Mesodermal cell (in vitro differentiated cells): ENCODE measurements around the gene C10orf90.

ENCODE experiments used
- H3K27ac ChIP-seq: 2 replicates; pipeline ENCODE4 v1.7.0; 2013; ENCODE audit warnings: mild to moderate bottlenecking, low read depth, low read length, moderate library complexity; ENCODE audit not compliant: severe bottlenecking
- H3K36me3 ChIP-seq: 2 replicates; pipeline ENCODE4 v1.7.1; 2013; ENCODE audit warnings: mild to moderate bottlenecking, low read length, moderate library complexity; ENCODE audit not compliant: control insufficient read depth, insufficient read depth
- H3K4me1 ChIP-seq: one replicate; pipeline ENCODE4 v1.7.1; 2013; ENCODE audit warnings: mild to moderate bottlenecking, low read length; ENCODE audit not compliant: insufficient read depth, control insufficient read depth, poor library complexity, severe bottlenecking
- H3K4me3 ChIP-seq: 2 replicates; pipeline ENCODE4 v1.7.0; 2013; ENCODE audit warnings: low read length, control low read depth, mild to moderate bottlenecking; ENCODE audit not compliant: insufficient read depth, poor library complexity, severe bottlenecking; ENCODE audit errors: extremely low read depth
- H3K9me3 ChIP-seq: 2 replicates; pipeline ENCODE4 v1.7.1; 2013; ENCODE audit warnings: mild to moderate bottlenecking, low read length, moderate library complexity; ENCODE audit not compliant: control insufficient read depth
- WGBS, 2 experiments: methylation state at CpG; one replicate each; pipeline ENCODE4 v1.1.5; 2013; ENCODE audit warnings: missing lambda C conversion rate in 2 of 2; ENCODE audit not compliant: insufficient coverage in 2 of 2; 5-methylcytosine and 5-hydroxymethylcytosine counted together

C10orf90 gene

DNA sequence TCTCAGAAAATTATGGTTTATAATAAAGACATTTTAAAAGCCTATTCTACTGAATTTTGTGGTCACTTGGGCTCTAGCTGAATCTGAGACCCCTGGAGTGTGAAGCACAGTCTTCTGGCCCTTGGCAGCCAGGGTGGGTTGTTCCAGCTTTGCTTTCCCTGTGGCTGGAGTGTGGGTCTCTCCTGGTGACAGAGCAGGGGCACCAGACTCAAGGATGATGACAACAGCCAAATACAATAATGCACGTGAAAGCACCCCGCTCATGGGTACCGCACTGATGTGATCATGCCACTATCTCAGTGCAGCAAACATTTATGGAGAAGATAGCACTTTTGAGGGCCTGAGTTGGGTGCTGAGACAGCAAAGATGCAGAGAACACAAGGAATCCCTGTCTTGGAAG, 147.4 kb downstream of the C10orf90 start:
- Histone ChIP-seq H3K4me1 (no peaks in the 10 kb centered on the region), H3K27ac (no peak overlapping the region), H3K36me3 (no peaks in the 10 kb centered on the region), H3K4me3 (no peak overlapping the region), H3K9me3 (no peaks in the 10 kb centered on the region)
- whole genome bisulfite sequencing, 2 experiments: 50 to 67% methylated on average over 2 to 3 of the region's 3 CpGs

DNA sequence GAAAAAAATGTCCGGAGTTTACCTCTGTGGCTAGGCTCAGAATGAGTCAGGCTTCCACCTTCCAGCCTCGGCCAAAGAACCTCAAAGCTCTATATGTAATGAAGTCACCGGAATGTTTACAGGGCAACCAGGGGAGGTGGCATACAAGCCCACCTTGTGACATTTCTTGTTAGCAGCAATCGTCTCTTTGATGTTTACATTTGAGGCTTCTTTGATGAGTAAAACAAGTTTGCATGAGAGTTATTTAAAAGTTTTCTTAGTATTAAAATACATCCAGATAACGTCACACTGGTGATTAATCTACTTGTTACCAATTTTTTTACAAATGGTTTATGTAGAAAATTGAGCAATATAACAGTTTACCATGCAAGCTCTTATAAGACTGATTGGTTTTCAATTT, 149.1 kb downstream of the C10orf90 start:
- H3K9me3 ChIP-seq: no peaks in the 10 kb centered on the region
- no peak overlapping the region for H3K27ac ChIP-seq
- no peaks in the 10 kb centered on the region for H3K36me3 ChIP-seq
- H3K4me1 ChIP-seq: no peaks in the 10 kb centered on the region
- no peak overlapping the region for H3K4me3 ChIP-seq
- 86 to 90% methylated on average over 1 to 3 of the region's 5 CpGs for WGBS, 2 experiments

GRCh38 chr10:126520751-126521317, 149.7 kb downstream of the C10orf90 start:
- Histone ChIP-seq H3K9me3 (no peaks in the 10 kb centered on the region), H3K27ac (no peak overlapping the region), H3K36me3 (no peaks in the 10 kb centered on the region), H3K4me1 (no peaks in the 10 kb centered on the region), H3K4me3 (no peak overlapping the region)
- WGBS, 2 experiments: 97 to 100% methylated on average over 3 to 6 of the region's 7 CpGs

- Histone ChIP-seq H3K27ac (no peak overlapping the region), H3K4me1 (no peaks in the 10 kb centered on the region), H3K36me3 (no peaks in the 10 kb centered on the region), H3K9me3 (no peaks in the 10 kb centered on the region), H3K4me3 (no peak overlapping the region)
- 83 to 91% methylated on average over 7 of the region's 7 CpGs for WGBS, 2 experiments
Measured at GRCh38 chr10:126519992-126520391, 150.5 kb downstream of the C10orf90 start.

GRCh38 chr10:126519185-126519584, 151.3 kb downstream of the C10orf90 start:
- no peak overlapping the region for H3K27ac ChIP-seq
- H3K9me3 ChIP-seq: no peaks in the 10 kb centered on the region
- H3K4me3 ChIP-seq: no peak overlapping the region
- 80% methylated on average over 1 of the region's 2 CpGs; no CpG with 5 or more reads in 1 of the 2 experiments for WGBS, 2 experiments
- H3K36me3 ChIP-seq: no peaks in the 10 kb centered on the region
- no peaks in the 10 kb centered on the region for H3K4me1 ChIP-seq

DNA sequence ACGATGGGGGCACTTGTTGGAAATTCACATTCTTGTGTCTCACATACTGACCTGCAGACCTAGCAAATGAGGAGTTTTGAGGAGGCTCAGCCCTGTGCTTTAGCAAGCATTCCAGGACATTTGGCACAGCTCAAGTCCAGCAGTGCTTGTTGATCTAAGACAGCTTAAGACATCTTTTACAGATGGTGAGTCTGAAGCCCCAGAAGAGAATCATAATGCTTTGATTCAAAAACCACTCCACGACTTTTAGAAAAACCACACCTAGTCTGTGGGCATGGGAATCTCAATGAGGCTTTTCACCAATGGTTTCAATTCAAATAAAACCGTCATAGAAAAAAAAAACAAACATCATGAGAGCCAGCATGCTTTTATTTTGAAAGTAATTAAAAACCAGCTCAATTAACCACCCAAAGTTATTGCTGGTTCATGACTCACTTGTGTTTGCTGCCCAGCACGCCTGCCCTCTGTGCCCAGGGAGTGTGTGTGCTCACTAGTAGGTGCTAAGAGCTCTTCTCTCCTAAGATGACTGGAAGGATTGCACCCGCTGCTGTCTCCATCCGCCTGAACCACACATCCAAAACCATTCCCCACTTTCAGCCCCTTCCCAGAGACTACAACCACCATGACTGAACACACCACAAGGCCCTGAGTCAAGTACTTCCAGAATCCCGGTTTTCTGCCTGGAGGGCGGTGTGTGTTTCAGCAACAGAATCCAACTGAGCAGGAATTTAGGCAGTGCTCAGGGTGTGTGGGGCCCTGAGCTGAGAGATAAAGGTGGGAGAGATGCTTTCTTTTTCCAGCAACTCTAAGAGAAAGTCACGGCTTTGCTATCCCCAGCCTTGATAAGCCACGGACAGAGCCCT, 152.0 kb downstream of the C10orf90 start:
- Histone ChIP-seq H3K4me1 (no peaks in the 10 kb centered on the region), H3K4me3 (no peak overlapping the region), H3K27ac (no peak overlapping the region), H3K36me3 (no peaks in the 10 kb centered on the region), H3K9me3 (no peaks in the 10 kb centered on the region)
- 97 to 100% methylated on average over 5 to 6 of the region's 10 CpGs for WGBS, 2 experiments

- Histone ChIP-seq H3K9me3 (no peaks in the 10 kb centered on the region), H3K4me3 (no peak overlapping the region), H3K27ac (no peak overlapping the region), H3K4me1 (no peaks in the 10 kb centered on the region), H3K36me3 (no peaks in the 10 kb centered on the region)
- 84 to 91% methylated on average over 4 to 6 of the region's 6 CpGs for WGBS, 2 experiments
Measured at GRCh38 chr10:126516515-126516914, 154.0 kb downstream of the C10orf90 start.

DNA sequence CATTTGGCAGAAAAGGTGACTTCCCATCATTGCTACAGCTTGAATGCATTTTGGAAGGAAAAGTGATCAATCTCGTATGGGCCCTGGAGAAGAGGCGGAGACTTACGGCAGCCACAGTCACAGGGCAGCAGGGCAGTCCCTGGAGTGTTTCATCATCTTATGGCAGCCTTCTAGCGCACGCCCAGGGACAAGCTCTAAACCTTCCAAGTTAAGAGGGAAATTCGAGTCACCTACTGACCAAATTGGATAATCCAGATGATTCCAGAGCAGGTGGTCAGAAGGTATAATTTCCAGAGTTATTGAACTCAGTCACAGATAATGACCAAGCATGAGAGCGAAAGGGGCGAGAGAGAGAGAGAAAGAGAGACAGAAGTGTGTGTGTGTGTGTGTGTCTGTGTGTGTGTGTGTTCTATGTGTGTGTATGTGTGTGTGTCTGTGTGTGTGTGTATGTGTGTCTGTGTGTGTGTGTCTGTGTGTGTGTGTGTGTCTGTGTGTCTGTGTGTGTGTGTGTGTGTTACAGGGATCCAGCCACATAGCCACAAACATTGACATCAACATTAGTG, 158.5 kb downstream of the C10orf90 start:
- no peak overlapping the region for H3K27ac ChIP-seq
- no peaks in the 10 kb centered on the region for H3K4me1 ChIP-seq
- H3K9me3 ChIP-seq: no peaks in the 10 kb centered on the region
- no peak overlapping the region for H3K4me3 ChIP-seq
- WGBS, 2 experiments: 81% methylated on average over 7 to 8 of the region's 8 CpGs
- no peaks in the 10 kb centered on the region for H3K36me3 ChIP-seq

GRCh38 chr10:126509182-126509581, 161.3 kb downstream of the C10orf90 start:
- 100% methylated on average over 1 of the region's 2 CpGs; no CpG with 5 or more reads in 1 of the 2 experiments for WGBS, 2 experiments
- Histone ChIP-seq H3K36me3 (no peaks in the 10 kb centered on the region), H3K27ac (no peak overlapping the region), H3K4me1 (no peaks in the 10 kb centered on the region), H3K4me3 (no peak overlapping the region), H3K9me3 (no peaks in the 10 kb centered on the region)

- WGBS, 2 experiments: 75 to 76% methylated on average over 7 to 8 of the region's 9 CpGs
- Histone ChIP-seq H3K27ac (no peak overlapping the region), H3K36me3 (no peaks in the 10 kb centered on the region)
Measured at GRCh38 chr10:126508535-126509040, 161.9 kb downstream of the C10orf90 start.

More at GRCh38 chr10:126508535-126509040, 161.9 kb downstream of the C10orf90 start:
- H3K9me3 ChIP-seq: no peaks in the 10 kb centered on the region
- no peak overlapping the region for H3K4me3 ChIP-seq
- H3K4me1 ChIP-seq: no peaks in the 10 kb centered on the region
